ENCODE results near the gene DAAM1.
A peak's percentile ranks its signal among the peaks of the same experiment; 100 is the strongest.

The DAAM1 gene

GRCh38 chr14:59341858-59342477 lies 153.5 kb downstream of the DAAM1 start:
- DNase-seq (ENCODE audit: low read depth), result no peak

- DNase-seq (ENCODE audit: low read depth), result no peak
These were observed 154.3 kb downstream of the DAAM1 start for GRCh38 chr14:59342516-59343484.

- no peak for DNase-seq (ENCODE audit: low read depth)
These were observed 155.1 kb downstream of the DAAM1 start for GRCh38 chr14:59343585-59343984.

GRCh38 chr14:59344016-59344415 lies 155.5 kb downstream of the DAAM1 start:
- no peak for DNase-seq (ENCODE audit: low read depth)

GRCh38 chr14:59344691-59345455 lies 156.4 kb downstream of the DAAM1 start:
- no peak for DNase-seq (ENCODE audit: low read depth)

GRCh38 chr14:59346329-59346728 lies 157.9 kb downstream of the DAAM1 start:
- DNase-seq (ENCODE audit: low read depth), result no peak

- DNase-seq (ENCODE audit: low read depth), result no peak
These were observed 158.5 kb downstream of the DAAM1 start for GRCh38 chr14:59346796-59347510.

GRCh38 chr14:59347511-59347900 lies 159.0 kb downstream of the DAAM1 start:
- no peak for DNase-seq (ENCODE audit: low read depth)

- no peak for DNase-seq (ENCODE audit: low read depth)
These were observed 159.4 kb downstream of the DAAM1 start for GRCh38 chr14:59347915-59348314.

- no peak for DNase-seq (ENCODE audit: low read depth)
These were observed 160.8 kb downstream of the DAAM1 start for GRCh38 chr14:59349258-59349701.

- no peak for DNase-seq (ENCODE audit: low read depth)
These were observed 164.5 kb downstream of the DAAM1 start for GRCh38 chr14:59352961-59353360.

- no peak for DNase-seq (ENCODE audit: low read depth)
These were observed 166.2 kb downstream of the DAAM1 start for GRCh38 chr14:59354666-59355065.

GRCh38 chr14:59355091-59355490 lies 166.6 kb downstream of the DAAM1 start:
- DNase-seq (ENCODE audit: low read depth), result no peak

GRCh38 chr14:59356312-59356711 lies 167.8 kb downstream of the DAAM1 start:
- DNase-seq (ENCODE audit: low read depth), result no peak

GRCh38 chr14:59356767-59357166 lies 168.3 kb downstream of the DAAM1 start:
- DNase-seq (ENCODE audit: low read depth), result no peak

- peak; percentile 59 for DNase-seq (ENCODE audit: low read depth)
These were observed 169.6 kb downstream of the DAAM1 start for GRCh38 chr14:59358102-59358501.

GRCh38 chr14:59358784-59359183 lies 170.3 kb downstream of the DAAM1 start:
- no peak for DNase-seq (ENCODE audit: low read depth)

GRCh38 chr14:59359431-59360124 lies 171.1 kb downstream of the DAAM1 start:
- DNase-seq (ENCODE audit: low read depth), result no peak

GRCh38 chr14:59360233-59360632 lies 171.8 kb downstream of the DAAM1 start:
- DNase-seq (ENCODE audit: low read depth), result no peak

- peak; percentile 16 for DNase-seq (ENCODE audit: low read depth)
These were observed 172.7 kb downstream of the DAAM1 start for GRCh38 chr14:59360923-59361794.

Measured in fibroblast of the conjunctiva (primary cell).